SK-N-SH (cell line): ENCODE measurements around the gene CYLD. TPM values are rescaled to one million over a fixed set of nuclear protein-coding genes. Genes with fewer than 3 reads are reported as not detected.

Experiments
- CTCF ChIA-PET: fragments of 300-600, 350-600 bp; formaldehyde crosslinking; extraction: SDS; loops from one replicate; lab custom pipeline; 2021; lab: Yijun Ruan, JAX
- POLR2A ChIA-PET: fragments of 350-600 bp; sonication (Branson Sonifier 250); formaldehyde crosslinking; extraction: SDS; loops from one replicate; lab custom pipeline; 2020; ENCODE audit warnings: antibody characterized with exemption, inconsistent platforms; lab: Yijun Ruan, JAX
- DNase-seq: peaks from one replicate; pipeline ENCODE4 v3.0.0; 2012
- H2AFZ ChIP-seq: fragments of 200-600 bp; sonication (generic); 2 replicates; pipeline ENCODE4 v1.8.1; 2016; ENCODE audit warnings: antibody characterized with exemption, mild to moderate bottlenecking, low read depth
- H3F3A ChIP-seq: fragments of 200-600 bp; sonication (generic); replicated peaks from 2 replicates; pipeline ENCODE3; 2016; ENCODE audit warnings: antibody characterized with exemption, mild to moderate bottlenecking; ENCODE audit not compliant: insufficient read depth
- H3K27ac ChIP-seq, 2 experiments: fragments of 200-500 bp in 1 of 2; fragments of 200-600 bp in 1 of 2; sonication (Bioruptor generic) in 1 of 2; sonication (generic), shearing (Covaris generic) in 1 of 2; 2 replicates each; pipeline versions ENCODE4 v1.5.1 to v1.6.1; 2014 to 2016; ENCODE audit warnings: low read depth in 2 of 2, inconsistent platforms in 1 of 2, low read length in 1 of 2, mild to moderate bottlenecking in 1 of 2, mixed read lengths in 1 of 2
- H3K27me3 ChIP-seq: fragments of 200-600 bp; sonication (generic), shearing (Covaris generic); 2 replicates; pipeline ENCODE4 v1.6.1; 2016; ENCODE audit warnings: mixed run types; ENCODE audit not compliant: insufficient read depth
- H3K36me3 ChIP-seq, 2 experiments: fragments of 200-500 bp in 1 of 2; fragments of 200-600 bp in 1 of 2; sonication (Bioruptor generic) in 1 of 2; sonication (generic) in 1 of 2; replicated peaks in 1 of 2; 2 replicates each; pipeline versions ENCODE3 to v1.5.1; 2014 to 2016; ENCODE audit warnings: low read length in 1 of 2, mild to moderate bottlenecking in 1 of 2; ENCODE audit not compliant: insufficient read depth in 2 of 2, control insufficient read depth in 1 of 2
- H3K4me1 ChIP-seq, 2 experiments: fragments of 200-500 bp in 1 of 2; fragments of 200-600 bp in 1 of 2; sonication (Bioruptor generic) in 1 of 2; sonication (generic), shearing (Covaris generic) in 1 of 2; 2 replicates each; pipeline versions ENCODE4 v1.5.1 to v1.6.1; 2014 to 2016; ENCODE audit warnings: low read depth in 1 of 2, low read length in 1 of 2, mixed run types in 1 of 2; ENCODE audit not compliant: insufficient read depth in 2 of 2, control insufficient read depth in 1 of 2
- H3K4me2 ChIP-seq: fragments of 200-600 bp; sonication (generic), shearing (Covaris generic); 2 replicates; pipeline ENCODE4 v1.6.1; 2017; ENCODE audit warnings: mixed run types
- H3K4me3 ChIP-seq, 2 experiments: fragments of 200-500 bp in 1 of 2; fragments of 200-600 bp in 1 of 2; sonication (Bioruptor generic) in 1 of 2; sonication (generic), shearing (Covaris generic) in 1 of 2; 2 replicates each; pipeline versions ENCODE4 v1.5.1 to v1.8.1; 2014 to 2016; ENCODE audit warnings: low read depth in 2 of 2, inconsistent platforms in 1 of 2, low read length in 1 of 2, mild to moderate bottlenecking in 1 of 2, mixed read lengths in 1 of 2, moderate library complexity in 1 of 2
- H3K79me2 ChIP-seq: fragments of 200-600 bp; sonication (generic); 2 replicates; pipeline ENCODE4 v1.8.1; 2017; ENCODE audit warnings: mild to moderate bottlenecking; ENCODE audit not compliant: insufficient read depth
- H3K9ac ChIP-seq: fragments of 200-600 bp; sonication (generic); 2 replicates; pipeline ENCODE4 v1.6.1; 2017; ENCODE audit warnings: mixed run types
- H3K9me2 ChIP-seq: fragments of 200-600 bp; sonication (generic); 2 replicates; pipeline ENCODE4 v1.6.1; 2017; ENCODE audit warnings: mixed run types
- H3K9me3 ChIP-seq: fragments of 200-600 bp; sonication (generic); 2 replicates; pipeline ENCODE4 v1.6.1; 2017; ENCODE audit warnings: mixed run types, mild to moderate bottlenecking, moderate library complexity
- H4K20me1 ChIP-seq: fragments of 200-600 bp; sonication (generic); 2 replicates; pipeline ENCODE4 v1.6.1; 2017; ENCODE audit warnings: mild to moderate bottlenecking, mixed run types; ENCODE audit not compliant: insufficient read depth
- EP300 ChIP-seq, 2 experiments: IDR thresholded peaks; 2 replicates each; pipeline versions ENCODE4 v1.4.0 to v1.6.1; 2012; ENCODE audit warnings: borderline replicate concordance in 1 of 2, low read depth in 1 of 2, low read length in 1 of 2
- EZH2phosphoT487 ChIP-seq: fragments of 200-600 bp; sonication (generic); IDR thresholded peaks from 2 replicates; pipeline ENCODE4 v1.6.1; 2017; ENCODE audit warnings: low read depth, mixed run types, mild to moderate bottlenecking, antibody characterized with exemption, moderate library complexity, borderline replicate concordance
- FOXJ3 ChIP-seq: sonication (generic); formaldehyde crosslinking; IDR thresholded peaks from 2 replicates; pipeline ENCODE4 v1.5.1; 2020; ENCODE audit warnings: mild to moderate bottlenecking, missing genetic modification reagents
- FOXM1 ChIP-seq: IDR thresholded peaks from 2 replicates; pipeline ENCODE4 v1.4.0; 2012; ENCODE audit warnings: low read depth, mild to moderate bottlenecking
- RAD21 ChIP-seq: IDR thresholded peaks from 2 replicates; pipeline ENCODE4 v1.6.1; 2012; ENCODE audit warnings: mild to moderate bottlenecking, low read length
- RCOR1 ChIP-seq: fragments of 150-350 bp; IDR thresholded peaks from 2 replicates; pipeline ENCODE4 v1.6.1; 2017; ENCODE audit warnings: antibody characterized with exemption, low read length
- SIN3A ChIP-seq: IDR thresholded peaks from 2 replicates; pipeline ENCODE4 v1.6.1; 2012; ENCODE audit warnings: low read depth, mild to moderate bottlenecking, low read length, moderate library complexity, borderline replicate concordance
- SMC3 ChIP-seq: IDR thresholded peaks from 2 replicates; pipeline ENCODE4 v1.6.1; 2012; ENCODE audit warnings: low read depth, low read length, improper control_type of control experiment
- TAF1 ChIP-seq: IDR thresholded peaks from 2 replicates; pipeline ENCODE4 v1.6.1; 2012; ENCODE audit warnings: low read depth, mild to moderate bottlenecking, low read length, moderate library complexity, borderline replicate concordance
- TEAD4 ChIP-seq: IDR thresholded peaks from 2 replicates; pipeline ENCODE4 v1.4.0; 2012; ENCODE audit warnings: mild to moderate bottlenecking, borderline replicate concordance; ENCODE audit not compliant: insufficient read depth
- WGBS: methylation state at CpG from one replicate; pipeline ENCODE4 v1.1.6; 2017; ENCODE audit warnings: low lambda C conversion rate; 5-methylcytosine and 5-hydroxymethylcytosine counted together
- polyA plus RNA-seq, 3 experiments: library from polyadenylated mRNA; depleted of rRNA; stranded (reverse); fragments of >200 nt; gene quantifications; 2 replicates each; pipeline ENCODE4 v1.2.3, GENCODE V29; 2012
- TF ChIP-seq, protein P1 (sequence below): fragments of 200-600 bp; sonication (generic); IDR thresholded peaks from 2 replicates; pipeline ENCODE4 v1.6.1; 2017; ENCODE audit warnings: antibody characterized with exemption, mild to moderate bottlenecking, moderate library complexity
- TF ChIP-seq, protein P2 (sequence below): IDR thresholded peaks from 2 replicates; pipeline ENCODE4 v1.6.1; 2012; ENCODE audit warnings: mild to moderate bottlenecking, low read depth, low read length, moderate library complexity
- TF ChIP-seq, protein P3 (sequence below): IDR thresholded peaks from 2 replicates; pipeline ENCODE4 v1.4.0; 2012; ENCODE audit warnings: low read depth, borderline replicate concordance
- TF ChIP-seq, protein P4 (sequence below): IDR thresholded peaks from 2 replicates; pipeline ENCODE4; 2012

Gene CYLD
- polyA plus RNA-seq, 1 of the 3 experiments (the other 2 are of a cell fraction), result 6.5 TPM

DNA sequence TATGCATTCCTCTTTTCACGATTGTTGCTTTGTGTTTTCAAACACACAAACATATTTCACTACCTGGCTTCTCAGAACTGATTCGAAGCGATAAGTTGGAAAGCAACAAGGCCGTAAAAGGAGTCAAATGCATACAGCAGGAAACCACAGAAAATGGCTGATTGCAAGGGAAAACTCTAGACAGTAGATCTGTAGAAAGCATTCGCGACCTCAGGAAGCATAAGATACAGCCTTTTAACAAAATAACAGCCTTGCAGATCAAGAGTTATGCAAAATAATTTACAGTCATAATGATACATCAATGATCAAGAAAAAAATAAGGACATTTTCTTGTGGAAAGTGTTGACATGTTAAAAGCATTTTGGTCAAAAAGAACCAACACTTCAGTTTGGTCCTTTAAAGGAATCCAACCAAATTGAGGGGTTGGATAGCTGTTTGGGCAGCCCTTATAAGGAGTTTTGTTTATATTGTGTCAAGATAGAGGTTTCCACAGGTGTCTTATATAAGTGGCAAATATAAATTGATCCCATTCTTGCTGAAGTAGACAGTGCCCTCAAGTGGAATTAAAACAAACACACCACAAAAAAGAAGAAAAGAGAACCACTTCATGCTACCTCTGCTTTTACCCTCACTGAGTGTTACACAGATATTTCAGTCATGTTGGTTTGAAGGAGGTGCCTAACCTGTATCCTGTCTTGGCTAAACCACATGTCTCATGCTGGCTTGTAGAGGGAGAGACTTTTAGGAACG, 5.5 kb downstream of the CYLD start:
- H3K9ac ChIP-seq, result no peak overlapping the region
- no peaks in the 10 kb centered on the region for H3K9me3 ChIP-seq
- peak; percentile 69 for TF ChIP-seq RAD21
- TF ChIP-seq EZH2phosphoT487, result no peak
- no peak for TF ChIP-seq TEAD4
- TF ChIP-seq, protein P1, sequence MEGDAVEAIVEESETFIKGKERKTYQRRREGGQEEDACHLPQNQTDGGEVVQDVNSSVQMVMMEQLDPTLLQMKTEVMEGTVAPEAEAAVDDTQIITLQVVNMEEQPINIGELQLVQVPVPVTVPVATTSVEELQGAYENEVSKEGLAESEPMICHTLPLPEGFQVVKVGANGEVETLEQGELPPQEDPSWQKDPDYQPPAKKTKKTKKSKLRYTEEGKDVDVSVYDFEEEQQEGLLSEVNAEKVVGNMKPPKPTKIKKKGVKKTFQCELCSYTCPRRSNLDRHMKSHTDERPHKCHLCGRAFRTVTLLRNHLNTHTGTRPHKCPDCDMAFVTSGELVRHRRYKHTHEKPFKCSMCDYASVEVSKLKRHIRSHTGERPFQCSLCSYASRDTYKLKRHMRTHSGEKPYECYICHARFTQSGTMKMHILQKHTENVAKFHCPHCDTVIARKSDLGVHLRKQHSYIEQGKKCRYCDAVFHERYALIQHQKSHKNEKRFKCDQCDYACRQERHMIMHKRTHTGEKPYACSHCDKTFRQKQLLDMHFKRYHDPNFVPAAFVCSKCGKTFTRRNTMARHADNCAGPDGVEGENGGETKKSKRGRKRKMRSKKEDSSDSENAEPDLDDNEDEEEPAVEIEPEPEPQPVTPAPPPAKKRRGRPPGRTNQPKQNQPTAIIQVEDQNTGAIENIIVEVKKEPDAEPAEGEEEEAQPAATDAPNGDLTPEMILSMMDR, result peak; percentile 46
- TF ChIP-seq SIN3A, result no peak
- TF ChIP-seq, protein P2, sequence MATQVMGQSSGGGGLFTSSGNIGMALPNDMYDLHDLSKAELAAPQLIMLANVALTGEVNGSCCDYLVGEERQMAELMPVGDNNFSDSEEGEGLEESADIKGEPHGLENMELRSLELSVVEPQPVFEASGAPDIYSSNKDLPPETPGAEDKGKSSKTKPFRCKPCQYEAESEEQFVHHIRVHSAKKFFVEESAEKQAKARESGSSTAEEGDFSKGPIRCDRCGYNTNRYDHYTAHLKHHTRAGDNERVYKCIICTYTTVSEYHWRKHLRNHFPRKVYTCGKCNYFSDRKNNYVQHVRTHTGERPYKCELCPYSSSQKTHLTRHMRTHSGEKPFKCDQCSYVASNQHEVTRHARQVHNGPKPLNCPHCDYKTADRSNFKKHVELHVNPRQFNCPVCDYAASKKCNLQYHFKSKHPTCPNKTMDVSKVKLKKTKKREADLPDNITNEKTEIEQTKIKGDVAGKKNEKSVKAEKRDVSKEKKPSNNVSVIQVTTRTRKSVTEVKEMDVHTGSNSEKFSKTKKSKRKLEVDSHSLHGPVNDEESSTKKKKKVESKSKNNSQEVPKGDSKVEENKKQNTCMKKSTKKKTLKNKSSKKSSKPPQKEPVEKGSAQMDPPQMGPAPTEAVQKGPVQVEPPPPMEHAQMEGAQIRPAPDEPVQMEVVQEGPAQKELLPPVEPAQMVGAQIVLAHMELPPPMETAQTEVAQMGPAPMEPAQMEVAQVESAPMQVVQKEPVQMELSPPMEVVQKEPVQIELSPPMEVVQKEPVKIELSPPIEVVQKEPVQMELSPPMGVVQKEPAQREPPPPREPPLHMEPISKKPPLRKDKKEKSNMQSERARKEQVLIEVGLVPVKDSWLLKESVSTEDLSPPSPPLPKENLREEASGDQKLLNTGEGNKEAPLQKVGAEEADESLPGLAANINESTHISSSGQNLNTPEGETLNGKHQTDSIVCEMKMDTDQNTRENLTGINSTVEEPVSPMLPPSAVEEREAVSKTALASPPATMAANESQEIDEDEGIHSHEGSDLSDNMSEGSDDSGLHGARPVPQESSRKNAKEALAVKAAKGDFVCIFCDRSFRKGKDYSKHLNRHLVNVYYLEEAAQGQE, result no peak
- TF ChIP-seq SMC3, result peak; percentile 15; the same call in 1 of the 2 replicates
- H3K27me3 ChIP-seq, result no peaks in the 10 kb centered on the region
- no peak overlapping the region for H3K27ac ChIP-seq
- peak; percentile 30 for DNase-seq
- no peaks in the 10 kb centered on the region for H4K20me1 ChIP-seq
- no peak overlapping the region for H3K4me2 ChIP-seq
- H3K9me2 ChIP-seq, result no peaks in the 10 kb centered on the region
- H3K79me2 ChIP-seq, result peaks cover 4% of the 10 kb centered on the region
- peaks cover 8% of the 10 kb centered on the region for H3F3A ChIP-seq
- ChIA-PET POLR2A (no interaction called here), CTCF (interaction anchor here (0.6 to 2.0 kb wide), 10 partner anchors 10 to 375 kb away, joined by 3 to 7 read pairs (median 3); no protein-coding TSS in a partner anchor)
- no peak overlapping the region for H3K4me3 ChIP-seq
- no peak overlapping the region for H2AFZ ChIP-seq
- 86% methylated on average over 7 of the region's 7 CpGs for WGBS
- peaks cover 25 to 27% of the 10 kb centered on the region in 2 experiments for H3K36me3 ChIP-seq
- peaks cover 5 to 12% of the 10 kb centered on the region in 2 experiments; a peak in 3 of 4 replicates for H3K4me1 ChIP-seq

DNA sequence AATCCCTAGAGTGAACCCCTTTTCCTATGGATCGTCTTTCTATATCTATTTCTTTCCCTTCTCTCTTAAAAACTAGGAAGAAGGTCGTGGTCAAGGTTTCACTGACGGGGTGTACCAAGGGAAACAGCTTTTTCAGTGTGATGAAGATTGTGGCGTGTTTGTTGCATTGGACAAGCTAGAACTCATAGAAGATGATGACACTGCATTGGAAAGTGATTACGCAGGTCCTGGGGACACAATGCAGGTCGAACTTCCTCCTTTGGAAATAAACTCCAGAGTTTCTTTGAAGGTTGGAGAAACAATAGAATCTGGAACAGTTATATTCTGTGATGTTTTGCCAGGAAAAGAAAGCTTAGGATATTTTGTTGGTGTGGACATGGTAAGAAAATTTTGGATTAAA, 9.6 kb downstream of the CYLD start:
- H4K20me1 ChIP-seq, result no peaks in the 10 kb centered on the region
- no peak overlapping the region for H3K9ac ChIP-seq
- peaks cover 38 to 55% of the 10 kb centered on the region in 2 experiments for H3K36me3 ChIP-seq
- H3K9me2 ChIP-seq, result no peaks in the 10 kb centered on the region
- no peaks in the 10 kb centered on the region for H3K27me3 ChIP-seq
- no peak overlapping the region for H3K4me2 ChIP-seq
- H3K4me3 ChIP-seq, result no peak overlapping the region
- H3K9me3 ChIP-seq, result no peaks in the 10 kb centered on the region
- no peak overlapping the region for H2AFZ ChIP-seq
- no peaks in the 10 kb centered on the region for H3F3A ChIP-seq
- CTCF ChIA-PET, result interaction anchor here (0.8 to 2.0 kb wide), 3 partner anchors 10 to 86 kb away, joined by 4 to 6 read pairs (median 4); partner anchors contain the start of gene CYLD
- no peaks in the 10 kb centered on the region; the same call in none of the 2 replicates for H3K79me2 ChIP-seq
- 96% methylated on average over 6 of the region's 6 CpGs for WGBS
- DNase-seq, result no peak
- H3K4me1 ChIP-seq, result no peaks in the 10 kb centered on the region; a peak in 1 of 4 replicates
- POLR2A ChIA-PET, result no interaction called here
- no peak overlapping the region for H3K27ac ChIP-seq
- TF ChIP-seq FOXJ3 (CRISPR knock-in tag) (no peak), SMC3 (no peak), RCOR1 (no peak), TEAD4 (no peak), TAF1 (no peak), FOXM1 (no peak), SIN3A (no peak), EP300 (IDR thresholded peaks at IDR 0.05; ENCODE audit: borderline replicate concordance in 1 of 2, low read depth in 1 of 2, low read length in 1 of 2) (no peak)
- TF ChIP-seq, protein P3, sequence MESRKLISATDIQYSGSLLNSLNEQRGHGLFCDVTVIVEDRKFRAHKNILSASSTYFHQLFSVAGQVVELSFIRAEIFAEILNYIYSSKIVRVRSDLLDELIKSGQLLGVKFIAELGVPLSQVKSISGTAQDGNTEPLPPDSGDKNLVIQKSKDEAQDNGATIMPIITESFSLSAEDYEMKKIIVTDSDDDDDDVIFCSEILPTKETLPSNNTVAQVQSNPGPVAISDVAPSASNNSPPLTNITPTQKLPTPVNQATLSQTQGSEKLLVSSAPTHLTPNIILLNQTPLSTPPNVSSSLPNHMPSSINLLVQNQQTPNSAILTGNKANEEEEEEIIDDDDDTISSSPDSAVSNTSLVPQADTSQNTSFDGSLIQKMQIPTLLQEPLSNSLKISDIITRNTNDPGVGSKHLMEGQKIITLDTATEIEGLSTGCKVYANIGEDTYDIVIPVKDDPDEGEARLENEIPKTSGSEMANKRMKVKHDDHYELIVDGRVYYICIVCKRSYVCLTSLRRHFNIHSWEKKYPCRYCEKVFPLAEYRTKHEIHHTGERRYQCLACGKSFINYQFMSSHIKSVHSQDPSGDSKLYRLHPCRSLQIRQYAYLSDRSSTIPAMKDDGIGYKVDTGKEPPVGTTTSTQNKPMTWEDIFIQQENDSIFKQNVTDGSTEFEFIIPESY, result no peak
- TF ChIP-seq, protein P4, sequence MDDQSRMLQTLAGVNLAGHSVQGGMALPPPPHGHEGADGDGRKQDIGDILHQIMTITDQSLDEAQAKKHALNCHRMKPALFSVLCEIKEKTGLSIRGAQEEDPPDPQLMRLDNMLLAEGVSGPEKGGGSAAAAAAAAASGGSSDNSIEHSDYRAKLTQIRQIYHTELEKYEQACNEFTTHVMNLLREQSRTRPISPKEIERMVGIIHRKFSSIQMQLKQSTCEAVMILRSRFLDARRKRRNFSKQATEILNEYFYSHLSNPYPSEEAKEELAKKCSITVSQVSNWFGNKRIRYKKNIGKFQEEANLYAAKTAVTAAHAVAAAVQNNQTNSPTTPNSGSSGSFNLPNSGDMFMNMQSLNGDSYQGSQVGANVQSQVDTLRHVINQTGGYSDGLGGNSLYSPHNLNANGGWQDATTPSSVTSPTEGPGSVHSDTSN, result no peak
